A549 (cell line): ENCODE measurements around the gene IGF1R. TPM values are rescaled to one million over a fixed set of nuclear protein-coding genes. Genes with fewer than 3 reads are reported as not detected.

Source experiments
- ATAC-seq, 2 experiments: fragments of 200-7000 bp in 1 of 2; fragments of >200 bp in 1 of 2; cut with Nextera tagmentation in 1 of 2; cut with Tn5 transposase in 1 of 2; 3 replicates each; pipeline versions ENCODE4 v1.8.0 to v1.9.1; 2018 to 2020; ENCODE audit warnings: mild to moderate bottlenecking in 1 of 2, moderate library complexity in 1 of 2
- CTCF ChIA-PET: fragments of 300-600 bp; sonication (Branson Sonifier 250); formaldehyde crosslinking; extraction: SDS; loops from one replicate; lab custom pipeline; 2021; ENCODE audit warnings: antibody characterized with exemption, inconsistent platforms; lab: Yijun Ruan, JAX
- POLR2A ChIA-PET: fragments of 350-600 bp; formaldehyde crosslinking; extraction: SDS; loops from one replicate; lab custom pipeline; 2021; ENCODE audit warnings: antibody characterized with exemption, inconsistent platforms; lab: Yijun Ruan, JAX
- DNase-seq, 2 experiments: peaks; one replicate each; pipeline versions ENCODE4 v3.0.0 to v3.0.0-alpha.2; 2011 to 2016; ENCODE audit warnings: low read depth in 1 of 2, low spot score in 1 of 2
- FAIRE-seq: peaks from 2 replicates; lab custom pipeline; 2011; peaks lifted over from hg19 to GRCh38; lab: Jason Lieb, UNC
- H3K27ac ChIP-seq, 2 experiments: fragments of >200 bp; sonication (Bioruptor Twin); formaldehyde crosslinking; 3 replicates each; pipeline ENCODE4 v1.5.1; 2016 to 2017
- H3K4me1 ChIP-seq: fragments of >200 bp; sonication (Bioruptor Twin); formaldehyde crosslinking; 3 replicates; pipeline ENCODE4 v1.6.1; 2016
- H3K4me2 ChIP-seq: fragments of >200 bp; sonication (Bioruptor Twin); formaldehyde crosslinking; 3 replicates; pipeline ENCODE4 v1.6.1; 2016
- H3K4me3 ChIP-seq: fragments of >200 bp; sonication (Bioruptor Twin); formaldehyde crosslinking; 3 replicates; pipeline ENCODE4 v1.5.1; 2016
- H3K9me3 ChIP-seq: fragments of >200 bp; sonication (Bioruptor Twin); formaldehyde crosslinking; 3 replicates; pipeline ENCODE4 v1.6.1; 2016
- CEBPB ChIP-seq, 2 experiments: fragments of >200 bp in 1 of 2; sonication (Bioruptor Twin) in 1 of 2; formaldehyde crosslinking in 1 of 2; IDR thresholded peaks; 2 replicates each; pipeline ENCODE4 v1.6.1; 2012 to 2016
- CHD4 ChIP-seq: fragments of 200-600 bp; sonication (generic); IDR thresholded peaks from 2 replicates; pipeline ENCODE4 v1.6.1; 2016; ENCODE audit warnings: antibody characterized with exemption, mild to moderate bottlenecking, borderline replicate concordance
- E2F6 ChIP-seq: IDR thresholded peaks from 2 replicates; pipeline ENCODE4 v1.6.1; 2012; ENCODE audit warnings: low read depth, borderline replicate concordance
- EP300 ChIP-seq, 2 experiments: fragments of >200 bp; sonication (Bioruptor Twin); formaldehyde crosslinking; IDR thresholded peaks; 2 replicates in 1 of 2; 3 replicates in 1 of 2; pipeline ENCODE4 v1.6.1; 2016 to 2017
- FOSL2 ChIP-seq, 2 experiments: fragments of 450-650 bp in 1 of 2; fragments of >200 bp in 1 of 2; sonication (Bioruptor Twin) in 1 of 2; formaldehyde crosslinking; IDR thresholded peaks; 2 replicates each; pipeline versions ENCODE4 v1.5.0 to v1.6.1; 2016 to 2020; ENCODE audit warnings: mild to moderate bottlenecking in 1 of 2, moderate library complexity in 1 of 2
- FOXS1 ChIP-seq: fragments of 250-450 bp; sonication (Bioruptor Pico); IDR thresholded peaks from 2 replicates; pipeline ENCODE4 v1.5.0; 2020; ENCODE audit warnings: mild to moderate bottlenecking, moderate library complexity
- HOXA7 ChIP-seq: fragments of 250-450 bp; sonication (Bioruptor Pico); IDR thresholded peaks from 2 replicates; pipeline ENCODE4 v1.5.0; 2020; ENCODE audit warnings: mild to moderate bottlenecking, moderate library complexity
- JUN ChIP-seq, 2 experiments: fragments of >200 bp; sonication (Bioruptor Twin); formaldehyde crosslinking; IDR thresholded peaks; 2 replicates in 1 of 2; 3 replicates in 1 of 2; pipeline ENCODE4 v1.6.1; 2016 to 2017
- JUNB ChIP-seq: fragments of >200 bp; sonication (Bioruptor Twin); formaldehyde crosslinking; IDR thresholded peaks from 2 replicates; pipeline ENCODE4 v1.6.1; 2016
- KDM1A ChIP-seq: fragments of 200-600 bp; sonication (generic); IDR thresholded peaks from 2 replicates; pipeline ENCODE4 v1.6.1; 2016; ENCODE audit warnings: low read depth, mild to moderate bottlenecking
- MAFK ChIP-seq: fragments of 450-650 bp; IDR thresholded peaks from 2 replicates; pipeline ENCODE4 v1.6.1; 2014; ENCODE audit not compliant: partially characterized antibody
- NFE2L2 ChIP-seq: fragments of 150-350 bp; conservative IDR thresholded peaks from 2 replicates; pipeline ENCODE4 v1.6.1; 2014; ENCODE audit warnings: low read length
- NPAS2 ChIP-seq: fragments of 250-450 bp; sonication (Bioruptor Pico); IDR thresholded peaks from 2 replicates; pipeline ENCODE4 v1.8.0; 2022; ENCODE audit warnings: mild to moderate bottlenecking, moderate library complexity, borderline replicate concordance
- RAD21 ChIP-seq, 2 experiments: fragments of >200 bp in 1 of 2; sonication (Bioruptor Twin) in 1 of 2; formaldehyde crosslinking in 1 of 2; IDR thresholded peaks in 1 of 2; conservative IDR thresholded peaks in 1 of 2; 2 replicates in 1 of 2; 3 replicates in 1 of 2; pipeline ENCODE4 v1.6.1; 2012 to 2018; ENCODE audit warnings: inconsistent platforms in 1 of 2
- RARB ChIP-seq: fragments of 250-450 bp; sonication (Bioruptor Pico); IDR thresholded peaks from 2 replicates; pipeline ENCODE4 v1.8.0; 2021; ENCODE audit warnings: mild to moderate bottlenecking, moderate library complexity
- RNF2 ChIP-seq: fragments of 200-600 bp; sonication (generic); IDR thresholded peaks from 2 replicates; pipeline ENCODE4 v1.6.1; 2016; ENCODE audit warnings: low read depth, mild to moderate bottlenecking, antibody characterized with exemption, moderate library complexity, borderline replicate concordance
- SMC3 ChIP-seq: fragments of >200 bp; sonication (Bioruptor Twin); formaldehyde crosslinking; IDR thresholded peaks from 3 replicates; pipeline ENCODE4 v1.6.1; 2018; ENCODE audit warnings: inconsistent platforms
- TP53 ChIP-seq: fragments of 250-450 bp; sonication (Bioruptor Pico); IDR thresholded peaks from 2 replicates; pipeline ENCODE4 v1.5.0; 2021; ENCODE audit warnings: mild to moderate bottlenecking, moderate library complexity
- USF2 ChIP-seq: fragments of 450-650 bp; IDR thresholded peaks from 2 replicates; pipeline ENCODE4 v1.6.1; 2014; ENCODE audit warnings: antibody characterized with exemption
- WGBS: methylation state at CpG from one replicate; pipeline ENCODE4 v1.1.6; 2017; ENCODE audit errors: missing lambda C conversion rate; 5-methylcytosine and 5-hydroxymethylcytosine counted together
- polyA plus RNA-seq, 4 experiments: library from polyadenylated mRNA; depleted of rRNA in 3 of 4; stranded (reverse); fragments of >200 nt; fragmentation: RNase III in 1 of 4; extraction: RNeasy Plus Mini Kit Qiagen cat#74134 plus additional on column Dnase treatment in 1 of 4; gene quantifications; 2 replicates in 3 of 4; 3 replicates in 1 of 4; pipeline ENCODE4 v1.2.3, GENCODE V29; 2011 to 2017
- TF ChIP-seq, protein P1 (sequence below): IDR thresholded peaks from 2 replicates; pipeline ENCODE4 v1.6.1; 2012

IGF1R gene
- polyA plus RNA-seq, 2 of the 4 experiments (the other 2 are of a cell fraction) = 42.6 to 69.5 TPM

GRCh38 chr15:98983334-98983733, 335.0 kb downstream of the IGF1R start:
- peak overlapping the region; percentile 74 for H3K4me2 ChIP-seq
- H3K4me3 ChIP-seq = no peak overlapping the region
- peaks cover 26% of the 10 kb centered on the region for H3K4me1 ChIP-seq
- POLR2A ChIA-PET = interaction anchor here (0.6 to 1.6 kb wide), 3 partner anchors 13 to 435 kb away, joined by 3 to 6 read pairs (median 3); no protein-coding TSS in a partner anchor
- peak; percentile 12 to 31; a peak in 1 of 5 replicates for TF ChIP-seq EP300 (IDR thresholded peaks at IDR 0.05)
- no peak for TF ChIP-seq USF2
- peak; percentile 98 for TF ChIP-seq MAFK
- TF ChIP-seq JUNB = peak; percentile 59
- peak; percentile 69; the same call in 1 of the 2 replicates for TF ChIP-seq NFE2L2
- TF ChIP-seq, protein P1, sequence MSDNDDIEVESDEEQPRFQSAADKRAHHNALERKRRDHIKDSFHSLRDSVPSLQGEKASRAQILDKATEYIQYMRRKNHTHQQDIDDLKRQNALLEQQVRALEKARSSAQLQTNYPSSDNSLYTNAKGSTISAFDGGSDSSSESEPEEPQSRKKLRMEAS = peak; percentile 35; the same call in 1 of the 2 replicates
- 0 out of 5 replicates have a peak, but pooled peaks of 1 of the 2 experiments have one; percentile 17 for TF ChIP-seq RAD21 (conservative IDR thresholded peaks at IDR 0.05 in 1 of 2, IDR thresholded peaks at IDR 0.05 in 1 of 2)
- peak; percentile 69 to 95 for TF ChIP-seq CEBPB (IDR thresholded peaks at IDR 0.05)
- 0 out of 5 replicates have a peak, but pooled peaks of 1 of the 2 experiments have one; percentile 23 for TF ChIP-seq JUN (IDR thresholded peaks at IDR 0.05)
- TF ChIP-seq SMC3 = peak; percentile 12; the same call in 1 of the 3 replicates
- TF ChIP-seq RNF2 = no peak
- TF ChIP-seq E2F6 = no peak
- peak; percentile 48; the same call in 1 of the 2 replicates for TF ChIP-seq FOSL2 (IDR thresholded peaks at IDR 0.05)
- TF ChIP-seq FOSL2 (CRISPR knock-in tag; IDR thresholded peaks at IDR 0.05) = peak; percentile 75
- TF ChIP-seq, all 56 proteins: peak for 10
- FAIRE-seq = peak; percentile 61
- peak; percentile 68 to 79 for ATAC-seq
- peaks cover 35% of the 10 kb centered on the region for H3K9me3 ChIP-seq
- 18% methylated on average over 2 of the region's 2 CpGs for WGBS
- H3K27ac ChIP-seq = peak overlapping the region; percentile 60 to 68
- peak; percentile 85 to 87 for DNase-seq
- CTCF ChIA-PET = interaction anchor here (0.6 to 2.1 kb wide), 9 partner anchors 9 to 809 kb away, joined by 3 to 6 read pairs (median 3); no protein-coding TSS in a partner anchor

DNA sequence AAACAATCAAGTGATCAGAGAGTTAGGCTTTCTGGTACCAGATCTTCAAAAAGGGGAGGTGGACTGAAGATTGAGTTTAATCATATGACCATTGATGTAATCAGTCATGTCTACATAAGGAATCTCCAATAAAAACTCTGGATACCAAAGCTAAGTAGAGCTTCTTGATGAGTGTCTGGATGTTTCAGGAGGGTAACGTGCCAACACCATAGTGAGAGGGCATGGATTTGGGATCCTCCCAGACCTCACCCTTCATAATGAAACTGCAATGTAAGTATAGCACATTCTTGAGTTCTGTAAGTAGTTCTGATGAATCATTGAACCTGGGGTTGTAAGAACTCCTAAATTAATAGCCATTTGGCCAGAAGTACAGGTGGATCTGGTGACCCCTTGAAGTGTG, 337.9 kb downstream of the IGF1R start:
- TF ChIP-seq TP53 (no peak), JUN (IDR thresholded peaks at IDR 0.05) (no peak), NPAS2 (CRISPR knock-in tag) (no peak), RARB (CRISPR knock-in tag) (no peak), EP300 (IDR thresholded peaks at IDR 0.05) (no peak), FOXS1 (CRISPR knock-in tag) (no peak), KDM1A (no peak), HOXA7 (no peak), JUNB (no peak), RNF2 (no peak), NFE2L2 (no peak), USF2 (no peak), CHD4 (no peak), FOSL2 (IDR thresholded peaks at IDR 0.05) (no peak), FOSL2 (CRISPR knock-in tag; IDR thresholded peaks at IDR 0.05) (no peak)
- POLR2A ChIA-PET = no interaction called here
- no peak overlapping the region for H3K4me3 ChIP-seq
- H3K4me2 ChIP-seq = no peak overlapping the region
- ATAC-seq (no peak), FAIRE-seq (no peak), DNase-seq (no peak)
- 43% methylated on average over 1 of the region's 1 CpG for WGBS
- CTCF ChIA-PET = interaction anchor here (0.6 to 3.2 kb wide), 6 partner anchors 13 to 335 kb away, joined by 3 to 13 read pairs (median 3); no protein-coding TSS in a partner anchor
- H3K27ac ChIP-seq = no peak overlapping the region
- peaks cover 48% of the 10 kb centered on the region for H3K9me3 ChIP-seq
- peaks cover 26% of the 10 kb centered on the region for H3K4me1 ChIP-seq
